CD14-positive monocyte (primary cell): ENCODE measurements around the gene LRBA. TPM values are rescaled to one million over a fixed set of nuclear protein-coding genes. Genes with fewer than 3 reads are reported as not detected.

Source experiments
- DNase-seq, 3 donors: peaks; one replicate each; pipeline ENCODE4 v3.0.0-alpha.2; 2011 to 2022
- H2AFZ ChIP-seq: 2 replicates; pipeline ENCODE4 v1.6.0; 2012; ENCODE audit warnings: mild to moderate bottlenecking, low read depth, low read length, inconsistent platforms; ENCODE audit not compliant: insufficient read depth, poor library complexity, severe bottlenecking
- H3K27ac ChIP-seq, 2 donors: 1 replicate in 1 of 2; 2 replicates in 1 of 2; pipeline ENCODE4 v1.5.1; 2012 to 2013; ENCODE audit warnings: low read length in 2 of 2, control low read depth in 1 of 2, inconsistent platforms in 1 of 2, low read depth in 1 of 2, mild to moderate bottlenecking in 1 of 2
- H3K27me3 ChIP-seq, 2 donors: one replicate each; pipeline versions ENCODE4 v1.6.0 to v1.6.1; 2011 to 2013; ENCODE audit warnings: low read length in 2 of 2; ENCODE audit not compliant: control insufficient read depth in 2 of 2, insufficient read depth in 2 of 2
- H3K36me3 ChIP-seq, 2 donors: replicated peaks in 1 of 2; 1 replicate in 1 of 2; 2 replicates in 1 of 2; pipeline versions ENCODE4 v1.5.1 to v1.6.1; 2012 to 2013; ENCODE audit warnings: low read length in 2 of 2, control low read depth in 1 of 2, inconsistent platforms in 1 of 2, mild to moderate bottlenecking in 1 of 2; ENCODE audit not compliant: insufficient read depth in 2 of 2, control insufficient read depth in 1 of 2
- H3K4me1 ChIP-seq, 2 donors: 1 replicate in 1 of 2; 2 replicates in 1 of 2; pipeline versions ENCODE4 v1.5.1 to v1.6.1; 2012 to 2013; ENCODE audit warnings: low read length in 2 of 2, control low read depth in 1 of 2, inconsistent platforms in 1 of 2, mild to moderate bottlenecking in 1 of 2, moderate library complexity in 1 of 2; ENCODE audit not compliant: insufficient read depth in 2 of 2, control insufficient read depth in 1 of 2
- H3K4me2 ChIP-seq: replicated peaks from 2 replicates; pipeline ENCODE3; 2012; ENCODE audit warnings: low read length, moderate library complexity, mild to moderate bottlenecking; ENCODE audit not compliant: poor library complexity, severe bottlenecking; ENCODE audit errors: extremely low read depth
- H3K4me3 ChIP-seq, 3 experiments: fragments of 200-600 bp in 1 of 3; sonication (generic) in 1 of 3; replicated peaks in 1 of 3; 1 replicate in 2 of 3; 2 replicates in 1 of 3; pipeline ENCODE4 v1.5.1; 2011 to 2013; ENCODE audit warnings: low read length in 3 of 3, mild to moderate bottlenecking in 3 of 3, control low read depth in 2 of 3, low read depth in 2 of 3, inconsistent platforms in 1 of 3, moderate library complexity in 1 of 3
- H3K79me2 ChIP-seq: 2 replicates; pipeline ENCODE4 v1.6.0; 2012; ENCODE audit warnings: mild to moderate bottlenecking, control low read depth, inconsistent platforms, low read length, moderate library complexity; ENCODE audit not compliant: insufficient read depth
- H3K9ac ChIP-seq: 2 replicates; pipeline ENCODE4 v1.6.0; 2017; ENCODE audit warnings: low read length, mild to moderate bottlenecking; ENCODE audit not compliant: insufficient read depth, poor library complexity, severe bottlenecking
- H3K9me3 ChIP-seq, 2 donors: replicated peaks in 1 of 2; 1 replicate in 1 of 2; 2 replicates in 1 of 2; pipeline versions ENCODE4 v1.5.1 to v1.6.1; 2012 to 2013; ENCODE audit warnings: low read length in 2 of 2, control low read depth in 1 of 2; ENCODE audit not compliant: control insufficient read depth in 1 of 2, insufficient read depth in 1 of 2
- H4K20me1 ChIP-seq: 2 replicates; pipeline ENCODE4 v1.6.0; 2012; ENCODE audit warnings: mild to moderate bottlenecking, low read length, control low read depth, moderate library complexity; ENCODE audit not compliant: insufficient read depth
- H3K27ac Mint-ChIP-seq, 7 donors: one replicate each; pipeline ENCODE4 v1.8.0; 2020; ENCODE audit warnings: mild to moderate bottlenecking in 7 of 7, mixed read lengths in 7 of 7, moderate library complexity in 6 of 7, inconsistent platforms in 2 of 7
- H3K27me3 Mint-ChIP-seq, 3 donors: one replicate each; pipeline ENCODE4 v1.8.0; 2021 to 2022; ENCODE audit warnings: low read depth in 3 of 3, mild to moderate bottlenecking in 3 of 3, mixed read lengths in 3 of 3, moderate library complexity in 3 of 3, inconsistent platforms in 1 of 3
- H3K36me3 Mint-ChIP-seq, 2 donors: one replicate each; pipeline ENCODE4 v1.8.0; 2020; ENCODE audit warnings: mixed read lengths in 2 of 2, inconsistent platforms in 1 of 2, mild to moderate bottlenecking in 1 of 2
- H3K4me1 Mint-ChIP-seq: one replicate; pipeline ENCODE4 v1.8.0; 2020; ENCODE audit warnings: mild to moderate bottlenecking, mixed read lengths
- H3K4me3 Mint-ChIP-seq, 2 donors: one replicate each; pipeline ENCODE4 v1.8.0; 2020; ENCODE audit warnings: mild to moderate bottlenecking in 2 of 2, mixed read lengths in 2 of 2, moderate library complexity in 1 of 2
- H3K9me3 Mint-ChIP-seq, 7 donors: one replicate each; pipeline ENCODE4 v1.8.0; 2020 to 2022; ENCODE audit warnings: mixed read lengths in 7 of 7, mild to moderate bottlenecking in 6 of 7, moderate library complexity in 6 of 7, inconsistent platforms in 2 of 7
- WGBS: methylation state at CpG from one replicate; pipeline ENCODE4 v1.1.5; 2013; ENCODE audit warnings: missing lambda C conversion rate; ENCODE audit not compliant: insufficient coverage; 5-methylcytosine and 5-hydroxymethylcytosine counted together
- intact Hi-C, 2 donors: fragments of 100-400 bp; cut with micrococcal nuclease; formaldehyde crosslinking; loops; one replicate each; pipeline versions ENCODE4 v1.15.0 to v1.15.1; 2023
- polyA plus RNA-seq, 3 donors: library from polyadenylated mRNA; depleted of rRNA in 1 of 3; unstranded in 2 of 3; stranded (reverse) in 1 of 3; fragments of 300-500 nt in 2 of 3; fragments of >200 nt in 1 of 3; fragmentation: Illumina TruSeq in 2 of 3; gene quantifications; 1 replicate in 2 of 3; 2 replicates in 1 of 3; pipeline ENCODE4 v1.2.3, GENCODE V29; 2012 to 2021
- TF ChIP-seq, protein P1 (sequence below): fragments of 200-600 bp; IDR thresholded peaks from one replicate; pipeline ENCODE4 v1.8.0; 2022; ENCODE audit warnings: antibody characterized with exemption, mild to moderate bottlenecking

LRBA gene
- polyA plus RNA-seq, 3 donors = 1.5 to 5.5 (median 4.4) TPM

DNA sequence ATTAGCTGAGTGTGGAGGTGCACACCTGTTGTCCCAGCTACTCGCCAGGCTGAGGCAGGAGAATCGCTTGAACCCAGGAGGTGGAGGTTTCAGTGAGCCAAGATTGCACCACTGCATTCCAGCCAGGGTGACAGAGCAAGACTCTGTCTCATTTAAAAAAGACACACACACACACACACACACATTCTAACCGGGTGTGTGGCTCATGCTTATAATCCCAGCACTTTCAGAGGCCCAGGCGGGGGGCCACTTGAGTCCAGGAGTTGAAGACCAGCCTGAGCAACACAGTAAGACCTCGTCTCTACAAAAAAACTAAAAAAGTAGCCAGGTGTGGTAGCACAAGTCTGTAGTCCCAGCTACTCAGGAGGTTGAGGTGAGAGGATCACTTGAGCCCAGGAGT is 152.3 kb downstream of the LRBA start:
- TF ChIP-seq, protein P1, sequence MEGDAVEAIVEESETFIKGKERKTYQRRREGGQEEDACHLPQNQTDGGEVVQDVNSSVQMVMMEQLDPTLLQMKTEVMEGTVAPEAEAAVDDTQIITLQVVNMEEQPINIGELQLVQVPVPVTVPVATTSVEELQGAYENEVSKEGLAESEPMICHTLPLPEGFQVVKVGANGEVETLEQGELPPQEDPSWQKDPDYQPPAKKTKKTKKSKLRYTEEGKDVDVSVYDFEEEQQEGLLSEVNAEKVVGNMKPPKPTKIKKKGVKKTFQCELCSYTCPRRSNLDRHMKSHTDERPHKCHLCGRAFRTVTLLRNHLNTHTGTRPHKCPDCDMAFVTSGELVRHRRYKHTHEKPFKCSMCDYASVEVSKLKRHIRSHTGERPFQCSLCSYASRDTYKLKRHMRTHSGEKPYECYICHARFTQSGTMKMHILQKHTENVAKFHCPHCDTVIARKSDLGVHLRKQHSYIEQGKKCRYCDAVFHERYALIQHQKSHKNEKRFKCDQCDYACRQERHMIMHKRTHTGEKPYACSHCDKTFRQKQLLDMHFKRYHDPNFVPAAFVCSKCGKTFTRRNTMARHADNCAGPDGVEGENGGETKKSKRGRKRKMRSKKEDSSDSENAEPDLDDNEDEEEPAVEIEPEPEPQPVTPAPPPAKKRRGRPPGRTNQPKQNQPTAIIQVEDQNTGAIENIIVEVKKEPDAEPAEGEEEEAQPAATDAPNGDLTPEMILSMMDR = no peak
- Histone ChIP-seq H3K4me2 (no peak overlapping the region), H3K27ac (no peak overlapping the region), H3K36me3 (no peaks in the 10 kb centered on the region), H2AFZ (no peak overlapping the region), H3K9ac (no peak overlapping the region), H3K9me3 (no peaks in the 10 kb centered on the region), H3K4me1 (no peaks in the 10 kb centered on the region), H3K27me3 (no peaks in the 10 kb centered on the region), H3K4me3 (no peak overlapping the region), H3K79me2 (no peaks in the 10 kb centered on the region), H4K20me1 (no peaks in the 10 kb centered on the region)
- intact Hi-C loops = loop anchor here (10.0 kb wide), 2 partner anchors 568 to 868 kb away; no protein-coding TSS in a partner anchor
- H3K4me3 Mint-ChIP-seq = no peak overlapping the region
- no peak for DNase-seq
- 100% methylated on average over 2 of the region's 5 CpGs for WGBS
- no peaks in the 10 kb centered on the region for H3K27me3 Mint-ChIP-seq
- H3K9me3 Mint-ChIP-seq = peaks cover 0 to 3% (median 0%) of the 10 kb centered on the region in 7 donors
- H3K36me3 Mint-ChIP-seq = no peaks in the 10 kb centered on the region
- no peaks in the 10 kb centered on the region for H3K4me1 Mint-ChIP-seq
- H3K27ac Mint-ChIP-seq = no peak overlapping the region

DNA sequence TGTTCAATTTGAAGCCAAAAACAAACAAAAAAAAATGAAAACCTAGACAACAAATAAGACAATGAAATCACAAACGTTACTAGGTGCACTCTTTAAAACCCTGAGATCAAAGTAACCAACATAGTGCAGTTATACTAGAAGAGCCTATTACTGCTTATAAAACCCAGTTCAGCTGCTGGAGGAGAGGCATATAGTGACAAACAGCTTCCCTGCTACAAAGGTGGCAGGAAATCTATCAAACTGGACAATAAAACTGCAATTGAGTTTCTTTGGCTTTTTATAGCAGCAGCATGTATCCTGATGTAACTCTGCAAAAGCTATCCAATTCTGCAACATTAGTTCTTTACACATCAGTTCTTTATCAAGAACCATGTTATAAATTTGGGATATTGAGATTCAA is 155.6 kb downstream of the LRBA start:
- Mint-ChIP-seq H3K4me1 (peaks cover 9% of the 10 kb centered on the region), H3K27me3 (peaks cover 0 to 3% (median 0%) of the 10 kb centered on the region in 3 donors), H3K9me3 (peaks cover 0 to 3% (median 0%) of the 10 kb centered on the region in 7 donors), H3K27ac (no peak overlapping the region), H3K4me3 (no peak overlapping the region), H3K36me3 (no peaks in the 10 kb centered on the region)
- H3K27me3 ChIP-seq = no peaks in the 10 kb centered on the region
- H3K36me3 ChIP-seq = no peaks in the 10 kb centered on the region
- no peak for DNase-seq
- no peak overlapping the region for H3K4me2 ChIP-seq
- no peaks in the 10 kb centered on the region for H3K9me3 ChIP-seq
- no CpG with 5 or more reads among the region's 1 CpG for WGBS
- TF ChIP-seq, protein P1 = no peak
- no peaks in the 10 kb centered on the region for H4K20me1 ChIP-seq
- no peak overlapping the region for H3K9ac ChIP-seq
- no peak overlapping the region for H3K27ac ChIP-seq
- no peaks in the 10 kb centered on the region for H3K79me2 ChIP-seq
- H2AFZ ChIP-seq = no peak overlapping the region
- no peak overlapping the region for H3K4me3 ChIP-seq
- peaks cover 3 to 9% of the 10 kb centered on the region in 2 donors for H3K4me1 ChIP-seq
- intact Hi-C loops = no loop called here
